ENCODE measurements around the gene C14orf119.

Gene C14orf119

GRCh38 chr14:23056956-23057756 lies 38.1 kb upstream of the C14orf119 start, which contains the start of gene CDH24:
Gene CDH24 (minus strand): TSS chr14:23057520. CDS start chr14:23055733, 1,787 bp downstream.
- peaks cover 6% of the 10 kb centered on the region for H3K4me1 ChIP-seq (ENCODE audit: insufficient read depth, poor library complexity, severe bottlenecking)
- H3K27ac ChIP-seq (ENCODE audit: poor library complexity, severe bottlenecking): peak within 1 kb of the TSS; percentile 73
- peaks cover 35% of the 10 kb centered on the region for H3K36me3 ChIP-seq (ENCODE audit: low read depth)
- peak within 1 kb of the TSS; percentile 76 for H3K4me3 ChIP-seq (ENCODE audit: severe bottlenecking)
- no peaks in the 10 kb centered on the region for H3K27me3 ChIP-seq (ENCODE audit: insufficient read depth, poor library complexity, severe bottlenecking)
- no peaks in the 10 kb centered on the region for H3K9me3 ChIP-seq (ENCODE audit: severe bottlenecking)
- no peak for TF ChIP-seq CTCF (IDR thresholded peaks at IDR 0.05; ENCODE audit: poor library complexity, severe bottlenecking)
- peak; percentile 89 for DNase-seq (ENCODE audit: low spot score)
- peak; percentile 64 for ATAC-seq (ENCODE audit: low read depth)

GRCh38 chr14:23057757-23058653 lies 37.3 kb upstream of the C14orf119 start:
- ATAC-seq (ENCODE audit: low read depth) (peak; percentile 63), DNase-seq (ENCODE audit: low spot score) (peak; percentile 93)
- H3K4me1 ChIP-seq (ENCODE audit: insufficient read depth, poor library complexity, severe bottlenecking): peaks cover 13% of the 10 kb centered on the region
- H3K27me3 ChIP-seq (ENCODE audit: insufficient read depth, poor library complexity, severe bottlenecking): no peaks in the 10 kb centered on the region
- peak; percentile 99 for TF ChIP-seq CTCF (IDR thresholded peaks at IDR 0.05; ENCODE audit: poor library complexity, severe bottlenecking)
- H3K27ac ChIP-seq (ENCODE audit: poor library complexity, severe bottlenecking): peak overlapping the region; percentile 73
- H3K9me3 ChIP-seq (ENCODE audit: severe bottlenecking): no peaks in the 10 kb centered on the region
- peak overlapping the region; percentile 76 for H3K4me3 ChIP-seq (ENCODE audit: severe bottlenecking)
- peaks cover 44% of the 10 kb centered on the region for H3K36me3 ChIP-seq (ENCODE audit: low read depth)

GRCh38 chr14:23058654-23059504 lies 36.4 kb upstream of the C14orf119 start:
- no peaks in the 10 kb centered on the region for H3K27me3 ChIP-seq (ENCODE audit: insufficient read depth, poor library complexity, severe bottlenecking)
- no peaks in the 10 kb centered on the region for H3K9me3 ChIP-seq (ENCODE audit: severe bottlenecking)
- no peak overlapping the region for H3K4me3 ChIP-seq (ENCODE audit: severe bottlenecking)
- DNase-seq (ENCODE audit: low spot score) (peak; percentile 74), ATAC-seq (ENCODE audit: low read depth) (no peak)
- H3K27ac ChIP-seq (ENCODE audit: poor library complexity, severe bottlenecking): peak overlapping the region; percentile 73
- peaks cover 53% of the 10 kb centered on the region for H3K36me3 ChIP-seq (ENCODE audit: low read depth)
- no peak for TF ChIP-seq CTCF (IDR thresholded peaks at IDR 0.05; ENCODE audit: poor library complexity, severe bottlenecking)
- H3K4me1 ChIP-seq (ENCODE audit: insufficient read depth, poor library complexity, severe bottlenecking): peaks cover 13% of the 10 kb centered on the region

- peaks cover 71% of the 10 kb centered on the region for H3K36me3 ChIP-seq (ENCODE audit: low read depth)
- DNase-seq (ENCODE audit: low spot score) (peak; percentile 42), ATAC-seq (ENCODE audit: low read depth) (no peak)
- H3K4me1 ChIP-seq (ENCODE audit: insufficient read depth, poor library complexity, severe bottlenecking): peaks cover 13% of the 10 kb centered on the region
- TF ChIP-seq CTCF (IDR thresholded peaks at IDR 0.05; ENCODE audit: poor library complexity, severe bottlenecking): no peak
- no peaks in the 10 kb centered on the region for H3K9me3 ChIP-seq (ENCODE audit: severe bottlenecking)
- no peaks in the 10 kb centered on the region for H3K27me3 ChIP-seq (ENCODE audit: insufficient read depth, poor library complexity, severe bottlenecking)
- H3K27ac ChIP-seq (ENCODE audit: poor library complexity, severe bottlenecking): peak overlapping the region; percentile 72
- H3K4me3 ChIP-seq (ENCODE audit: severe bottlenecking): no peak overlapping the region
These were observed 34.6 kb upstream of the C14orf119 start for GRCh38 chr14:23060536-23061260.
